ENCODE measurements around the gene PHLPP1. TPM values are rescaled to one million over a fixed set of nuclear protein-coding genes. Genes with fewer than 3 reads are reported as not detected.

Gene PHLPP1
- total RNA-seq, 4 donors from 2014 or later = 15.7 to 21.8 (median 20.5) TPM

DNA sequence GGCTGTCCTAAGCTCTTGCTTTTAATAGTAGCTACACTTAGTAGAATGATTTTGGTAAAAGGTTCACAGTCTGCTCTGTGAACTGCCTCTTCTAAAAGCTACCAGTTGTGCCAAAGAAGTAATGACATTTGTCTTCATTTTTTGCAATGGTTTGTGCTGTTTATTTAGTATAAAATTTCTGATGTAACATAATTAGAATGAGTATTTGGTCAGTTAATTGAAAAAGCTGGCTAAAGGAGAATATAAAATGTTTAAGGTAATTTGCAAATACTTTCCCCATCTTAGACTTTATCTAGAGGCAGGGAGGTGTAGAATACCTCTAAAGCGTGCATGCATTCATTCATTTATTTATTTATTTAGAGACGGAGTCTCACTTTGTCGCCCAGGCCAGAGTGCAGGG is 71.3 kb downstream of the PHLPP1 start:
- H3K27ac ChIP-seq = no peak overlapping the region
- H3K36me3 ChIP-seq = no peaks in the 10 kb centered on the region
- no peak for DNase-seq
- TF ChIP-seq, protein P1, sequence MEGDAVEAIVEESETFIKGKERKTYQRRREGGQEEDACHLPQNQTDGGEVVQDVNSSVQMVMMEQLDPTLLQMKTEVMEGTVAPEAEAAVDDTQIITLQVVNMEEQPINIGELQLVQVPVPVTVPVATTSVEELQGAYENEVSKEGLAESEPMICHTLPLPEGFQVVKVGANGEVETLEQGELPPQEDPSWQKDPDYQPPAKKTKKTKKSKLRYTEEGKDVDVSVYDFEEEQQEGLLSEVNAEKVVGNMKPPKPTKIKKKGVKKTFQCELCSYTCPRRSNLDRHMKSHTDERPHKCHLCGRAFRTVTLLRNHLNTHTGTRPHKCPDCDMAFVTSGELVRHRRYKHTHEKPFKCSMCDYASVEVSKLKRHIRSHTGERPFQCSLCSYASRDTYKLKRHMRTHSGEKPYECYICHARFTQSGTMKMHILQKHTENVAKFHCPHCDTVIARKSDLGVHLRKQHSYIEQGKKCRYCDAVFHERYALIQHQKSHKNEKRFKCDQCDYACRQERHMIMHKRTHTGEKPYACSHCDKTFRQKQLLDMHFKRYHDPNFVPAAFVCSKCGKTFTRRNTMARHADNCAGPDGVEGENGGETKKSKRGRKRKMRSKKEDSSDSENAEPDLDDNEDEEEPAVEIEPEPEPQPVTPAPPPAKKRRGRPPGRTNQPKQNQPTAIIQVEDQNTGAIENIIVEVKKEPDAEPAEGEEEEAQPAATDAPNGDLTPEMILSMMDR (IDR thresholded peaks at IDR 0.05) = no peak
- TF ChIP-seq POLR2A (IDR thresholded peaks at IDR 0.05) = no peak
- no peak overlapping the region for H3K4me3 ChIP-seq
- no peaks in the 10 kb centered on the region for H3K9me3 ChIP-seq
- peaks cover 0 to 10% (median 0%) of the 10 kb centered on the region in 4 donors for H3K4me1 ChIP-seq
- no peaks in the 10 kb centered on the region for H3K27me3 ChIP-seq

DNA sequence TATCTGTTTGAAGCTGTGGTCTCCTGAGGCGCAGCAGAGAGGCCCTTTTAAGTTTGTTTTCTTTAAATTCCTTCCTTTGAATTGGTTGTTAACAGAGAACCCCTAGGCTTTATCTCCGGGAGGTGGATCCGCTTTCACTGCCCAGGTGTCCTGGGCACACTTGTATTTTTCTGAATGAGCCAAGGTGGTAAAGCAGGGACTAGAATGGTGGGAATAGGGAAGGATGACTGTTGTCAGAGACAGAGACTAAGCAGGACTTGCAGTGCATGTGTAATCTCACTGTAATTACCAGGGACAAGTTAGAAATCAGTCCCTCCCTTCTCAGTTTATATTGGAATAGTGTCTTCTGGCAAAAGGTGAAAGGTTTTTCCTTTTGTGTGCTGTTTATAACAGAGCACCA is 72.8 kb downstream of the PHLPP1 start:
- DNase-seq = no peak
- no peaks in the 10 kb centered on the region for H3K9me3 ChIP-seq
- H3K4me3 ChIP-seq = no peak overlapping the region
- no peak for TF ChIP-seq POLR2A (IDR thresholded peaks at IDR 0.05)
- TF ChIP-seq, protein P1 (IDR thresholded peaks at IDR 0.05) = no peak
- peaks cover 0 to 10% (median 0%) of the 10 kb centered on the region in 4 donors for H3K4me1 ChIP-seq
- no peaks in the 10 kb centered on the region for H3K36me3 ChIP-seq
- no peak overlapping the region for H3K27ac ChIP-seq
- H3K27me3 ChIP-seq = no peaks in the 10 kb centered on the region

DNA sequence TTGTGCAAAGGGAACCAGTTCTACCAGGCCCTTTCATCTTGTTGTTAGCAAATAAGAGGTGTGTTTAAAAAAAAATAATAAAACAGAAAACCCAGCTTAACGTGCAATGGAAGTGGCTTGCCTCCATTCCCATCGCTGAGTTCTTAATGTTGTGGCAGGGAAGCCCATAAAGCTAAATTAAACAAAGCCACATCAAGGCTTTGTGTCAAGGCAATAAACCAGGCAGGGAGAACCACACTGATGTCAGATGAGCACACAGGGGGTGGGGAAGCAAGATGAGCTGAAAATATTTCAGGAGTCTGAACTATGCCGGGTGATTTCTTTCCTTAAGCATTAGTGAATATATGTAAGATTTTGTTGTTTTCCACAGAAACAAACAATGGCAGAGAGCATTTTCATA is 73.5 kb downstream of the PHLPP1 start:
- H3K4me3 ChIP-seq = no peak overlapping the region
- H3K9me3 ChIP-seq = no peaks in the 10 kb centered on the region
- peaks cover 0 to 10% (median 0%) of the 10 kb centered on the region in 4 donors for H3K4me1 ChIP-seq
- no peak for TF ChIP-seq POLR2A (IDR thresholded peaks at IDR 0.05)
- TF ChIP-seq, protein P1 (IDR thresholded peaks at IDR 0.05) = no peak
- no peak for DNase-seq
- no peak overlapping the region for H3K27ac ChIP-seq
- no peaks in the 10 kb centered on the region for H3K27me3 ChIP-seq
- H3K36me3 ChIP-seq = no peaks in the 10 kb centered on the region

DNA sequence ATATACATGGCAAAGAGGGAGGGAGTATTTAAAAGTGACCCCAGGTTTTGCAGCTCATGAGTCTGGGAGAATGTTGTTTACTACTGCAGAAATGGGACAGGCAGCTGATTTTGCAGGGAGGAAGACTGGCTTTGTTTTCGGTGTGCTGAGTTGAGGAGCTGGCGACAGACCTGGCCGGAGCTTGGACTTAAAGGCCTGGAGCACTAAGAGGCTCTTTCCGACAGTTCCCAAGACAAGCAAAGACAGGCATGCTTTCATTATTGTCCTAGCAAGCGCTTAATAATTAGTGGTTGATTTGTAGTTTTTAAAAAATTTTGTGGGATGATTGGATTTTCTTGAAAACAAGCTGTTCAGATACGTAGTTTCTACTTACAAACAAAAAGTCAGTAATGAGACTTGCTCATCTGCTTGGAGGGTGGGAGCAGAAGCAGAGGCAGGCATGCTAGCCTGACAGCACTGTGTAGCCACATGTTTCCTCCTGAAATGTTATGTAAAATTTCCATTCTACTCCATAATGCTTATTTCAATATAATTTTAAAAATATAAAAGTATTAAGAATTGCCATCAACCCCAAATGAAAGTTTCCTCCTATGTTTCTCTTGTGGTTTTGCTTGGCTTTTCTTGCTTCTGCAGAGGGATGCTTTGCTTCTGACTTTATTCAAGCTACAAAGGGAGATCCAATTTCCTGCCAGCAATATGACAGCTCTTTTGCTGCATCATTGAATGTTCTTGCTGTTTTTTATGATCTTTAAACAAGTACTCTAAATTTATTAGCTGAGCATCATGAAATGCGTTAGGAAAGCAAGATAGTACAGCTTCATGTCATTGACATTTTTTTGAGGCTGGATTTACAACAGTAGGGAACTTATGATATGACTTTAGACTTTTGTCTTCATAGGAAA is 75.8 kb downstream of the PHLPP1 start:
- Histone ChIP-seq H3K4me3 (no peak overlapping the region), H3K9me3 (no peaks in the 10 kb centered on the region), H3K4me1 (peaks cover 0 to 7% (median 0%) of the 10 kb centered on the region in 4 donors), H3K36me3 (no peaks in the 10 kb centered on the region), H3K27ac (no peak overlapping the region), H3K27me3 (no peaks in the 10 kb centered on the region)
- no peak for DNase-seq
- no peak for TF ChIP-seq POLR2A (IDR thresholded peaks at IDR 0.05)
- TF ChIP-seq, protein P1 (IDR thresholded peaks at IDR 0.05) = no peak

DNA sequence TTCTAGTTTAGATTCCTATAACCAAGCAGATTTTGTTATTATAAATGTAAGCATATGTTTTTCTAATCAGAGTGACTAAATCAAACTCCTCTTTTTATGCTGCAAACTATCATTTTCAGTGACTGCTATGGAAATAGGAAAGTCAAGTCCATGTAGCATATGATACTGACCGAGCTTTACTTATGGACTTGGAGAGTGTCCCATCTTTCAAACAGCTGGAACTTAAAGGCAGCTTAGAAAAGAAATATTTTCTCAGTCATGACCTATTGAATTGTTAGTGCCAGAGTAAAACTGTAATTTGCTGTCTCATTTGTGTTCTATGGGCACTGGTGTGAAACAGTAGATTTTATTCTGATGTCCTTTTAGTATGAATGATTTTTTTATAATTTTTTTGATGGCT is 76.7 kb downstream of the PHLPP1 start:
- H3K27me3 ChIP-seq = no peaks in the 10 kb centered on the region
- no peaks in the 10 kb centered on the region for H3K36me3 ChIP-seq
- TF ChIP-seq POLR2A (IDR thresholded peaks at IDR 0.05) = no peak
- TF ChIP-seq, protein P1 (IDR thresholded peaks at IDR 0.05) = no peak
- no peak overlapping the region for H3K27ac ChIP-seq
- H3K9me3 ChIP-seq = no peaks in the 10 kb centered on the region
- DNase-seq = no peak
- H3K4me1 ChIP-seq = peaks cover 0 to 7% (median 0%) of the 10 kb centered on the region in 4 donors
- H3K4me3 ChIP-seq = no peak overlapping the region

Measured in Peyer's patch (tissue), 4 donors.